ENCODE results near the gene CACNG3. TPM values are rescaled to one million over a fixed set of nuclear protein-coding genes. Genes with fewer than 3 reads are reported as not detected.

CACNG3 gene
- total and polyA plus RNA-seq, 2 experiments from 2014 or later: not detected

DNA sequence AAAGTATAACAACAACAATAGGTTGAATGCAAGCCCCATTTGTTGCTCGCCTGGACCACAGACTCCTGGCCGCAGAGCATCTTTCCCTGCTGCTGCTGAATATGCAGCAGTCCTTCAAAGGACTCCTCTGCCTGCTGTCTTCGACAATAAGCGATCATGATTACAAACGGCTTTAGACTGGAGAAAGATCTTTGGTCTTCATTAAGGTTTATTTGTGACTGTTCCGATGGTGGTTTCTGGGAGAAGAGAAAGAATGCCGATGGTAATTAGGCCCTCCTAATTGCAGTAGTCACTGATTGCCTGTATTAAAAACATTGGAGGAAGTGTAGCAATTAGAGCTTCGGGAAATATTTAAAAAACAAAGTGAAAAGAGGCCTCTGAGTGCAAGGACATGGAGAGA lies 138.2 kb downstream of the CACNG3 start:
- H3K27ac ChIP-seq: no peak overlapping the region
- H2AFZ ChIP-seq: no peak overlapping the region
- 72% methylated on average over 8 of the region's 8 CpGs for WGBS (ENCODE audit: low lambda C conversion rate, missing lambda C conversion rate)
- no peak for DNase-seq (ENCODE audit: low spot score)
- no peaks in the 10 kb centered on the region for H3K4me1 ChIP-seq (ENCODE audit: insufficient read depth)
- H3K4me2 ChIP-seq: no peak overlapping the region
- H3K9me2 ChIP-seq (replicated peaks; ENCODE audit: insufficient read depth): no peaks in the 10 kb centered on the region
- TF ChIP-seq, protein P1, sequence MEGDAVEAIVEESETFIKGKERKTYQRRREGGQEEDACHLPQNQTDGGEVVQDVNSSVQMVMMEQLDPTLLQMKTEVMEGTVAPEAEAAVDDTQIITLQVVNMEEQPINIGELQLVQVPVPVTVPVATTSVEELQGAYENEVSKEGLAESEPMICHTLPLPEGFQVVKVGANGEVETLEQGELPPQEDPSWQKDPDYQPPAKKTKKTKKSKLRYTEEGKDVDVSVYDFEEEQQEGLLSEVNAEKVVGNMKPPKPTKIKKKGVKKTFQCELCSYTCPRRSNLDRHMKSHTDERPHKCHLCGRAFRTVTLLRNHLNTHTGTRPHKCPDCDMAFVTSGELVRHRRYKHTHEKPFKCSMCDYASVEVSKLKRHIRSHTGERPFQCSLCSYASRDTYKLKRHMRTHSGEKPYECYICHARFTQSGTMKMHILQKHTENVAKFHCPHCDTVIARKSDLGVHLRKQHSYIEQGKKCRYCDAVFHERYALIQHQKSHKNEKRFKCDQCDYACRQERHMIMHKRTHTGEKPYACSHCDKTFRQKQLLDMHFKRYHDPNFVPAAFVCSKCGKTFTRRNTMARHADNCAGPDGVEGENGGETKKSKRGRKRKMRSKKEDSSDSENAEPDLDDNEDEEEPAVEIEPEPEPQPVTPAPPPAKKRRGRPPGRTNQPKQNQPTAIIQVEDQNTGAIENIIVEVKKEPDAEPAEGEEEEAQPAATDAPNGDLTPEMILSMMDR (IDR thresholded peaks at IDR 0.05; ENCODE audit: poor library complexity): no peak
- TF ChIP-seq EZH2phosphoT487 (IDR thresholded peaks at IDR 0.05; ENCODE audit: low read depth, severe bottlenecking, unreplicated experiment) (no peak), EZH2 (IDR thresholded peaks at IDR 0.05; ENCODE audit: borderline replicate concordance) (no peak)
- no peaks in the 10 kb centered on the region for H3K79me2 ChIP-seq
- H3K36me3 ChIP-seq (replicated peaks; ENCODE audit: insufficient read depth, low read depth): no peaks in the 10 kb centered on the region
- H3K9me3 ChIP-seq (ENCODE audit: low read depth): no peaks in the 10 kb centered on the region
- H4K20me1 ChIP-seq (ENCODE audit: insufficient read depth, poor library complexity, severe bottlenecking): no peaks in the 10 kb centered on the region
- H3K27me3 ChIP-seq: no peaks in the 10 kb centered on the region
- H3K4me3 ChIP-seq: no peak overlapping the region

DNA sequence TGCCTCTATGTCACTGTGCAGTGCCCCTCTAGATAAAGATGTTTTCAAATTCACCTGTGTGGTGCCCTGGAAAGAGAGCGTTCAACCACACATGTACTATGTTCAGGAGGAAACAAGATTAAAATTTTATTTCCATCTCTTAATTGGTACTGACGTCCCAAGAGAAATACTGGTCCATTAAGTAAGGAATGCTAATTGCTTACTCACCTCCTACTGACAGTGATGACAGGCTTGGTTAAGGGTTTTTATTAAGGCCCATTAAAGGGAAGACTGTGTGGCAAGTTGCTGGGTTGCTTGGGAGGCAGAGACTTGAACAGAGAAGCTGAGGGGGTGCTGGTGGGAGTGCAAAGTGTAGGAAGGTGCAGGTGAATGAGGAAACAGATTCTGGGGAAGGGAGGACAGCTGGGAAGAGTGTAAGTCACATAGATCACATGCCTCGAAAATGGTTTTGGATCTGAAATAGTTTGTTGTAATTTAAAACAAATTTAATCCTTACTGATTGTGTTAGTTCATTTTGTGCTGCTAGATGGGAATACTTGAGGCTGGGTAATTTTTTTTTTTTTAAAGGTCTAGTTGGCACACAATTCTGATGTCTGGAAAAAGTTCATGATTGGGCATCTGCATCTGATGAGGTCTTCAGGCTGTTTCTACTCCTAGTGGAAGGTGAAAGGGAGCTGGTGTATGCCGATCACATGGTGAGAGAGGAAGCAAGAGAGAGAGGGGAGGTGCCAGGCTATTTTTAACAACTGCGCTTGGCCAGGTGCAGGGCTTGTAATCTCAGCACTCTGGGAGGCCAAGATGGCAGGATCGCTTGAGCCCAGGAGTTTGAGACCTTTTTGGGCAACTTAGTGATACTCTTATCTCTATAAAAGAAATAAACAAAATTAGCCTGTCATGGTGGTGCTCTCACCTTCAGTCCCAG lies 140.5 kb downstream of the CACNG3 start:
- Histone ChIP-seq H3K4me3 (no peak overlapping the region), H3K27ac (no peak overlapping the region), H3K27me3 (no peaks in the 10 kb centered on the region), H2AFZ (no peak overlapping the region), H3K9me3 (ENCODE audit: low read depth) (no peaks in the 10 kb centered on the region), H3K4me2 (no peak overlapping the region), H3K36me3 (replicated peaks; ENCODE audit: insufficient read depth, low read depth) (no peaks in the 10 kb centered on the region), H4K20me1 (ENCODE audit: insufficient read depth, poor library complexity, severe bottlenecking) (no peaks in the 10 kb centered on the region), H3K9me2 (replicated peaks; ENCODE audit: insufficient read depth) (no peaks in the 10 kb centered on the region), H3K4me1 (ENCODE audit: insufficient read depth) (no peaks in the 10 kb centered on the region), H3K79me2 (no peaks in the 10 kb centered on the region)
- DNase-seq (ENCODE audit: low spot score): no peak
- WGBS (ENCODE audit: low lambda C conversion rate, missing lambda C conversion rate): 76% methylated on average over 6 of the region's 6 CpGs
- TF ChIP-seq EZH2phosphoT487 (IDR thresholded peaks at IDR 0.05; ENCODE audit: low read depth, severe bottlenecking, unreplicated experiment) (no peak), EZH2 (IDR thresholded peaks at IDR 0.05; ENCODE audit: borderline replicate concordance) (no peak)
- TF ChIP-seq, protein P1 (IDR thresholded peaks at IDR 0.05; ENCODE audit: poor library complexity): no peak

DNA sequence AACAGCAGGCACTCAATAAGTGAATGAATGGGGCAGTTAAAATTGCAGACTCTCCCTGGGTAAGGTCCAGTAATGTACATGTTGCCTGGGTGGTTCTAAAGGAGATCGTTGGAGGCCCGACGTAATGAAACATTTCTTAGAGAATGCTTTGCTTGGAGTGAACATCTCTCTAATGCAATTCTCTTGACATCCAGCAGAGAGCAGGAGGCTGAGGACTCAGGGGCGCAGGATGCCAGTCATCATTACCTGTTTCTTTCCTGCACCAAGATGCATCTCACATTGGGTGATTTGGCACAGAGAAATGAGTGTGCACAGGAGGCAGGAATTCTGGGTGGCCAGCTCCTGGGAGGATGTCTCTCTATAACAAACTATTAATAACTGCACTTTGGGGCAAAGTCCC lies 152.9 kb downstream of the CACNG3 start:
- H3K9me2 ChIP-seq (replicated peaks; ENCODE audit: insufficient read depth): no peaks in the 10 kb centered on the region
- no peaks in the 10 kb centered on the region for H3K27me3 ChIP-seq
- no peaks in the 10 kb centered on the region for H3K9me3 ChIP-seq (ENCODE audit: low read depth)
- no peaks in the 10 kb centered on the region for H4K20me1 ChIP-seq (ENCODE audit: insufficient read depth, poor library complexity, severe bottlenecking)
- 70% methylated on average over 4 of the region's 4 CpGs for WGBS (ENCODE audit: low lambda C conversion rate, missing lambda C conversion rate)
- H3K79me2 ChIP-seq: no peaks in the 10 kb centered on the region
- H3K4me2 ChIP-seq: no peak overlapping the region
- H3K27ac ChIP-seq: no peak overlapping the region
- H3K36me3 ChIP-seq (replicated peaks; ENCODE audit: insufficient read depth, low read depth): no peaks in the 10 kb centered on the region
- TF ChIP-seq EZH2 (IDR thresholded peaks at IDR 0.05; ENCODE audit: borderline replicate concordance) (no peak), EZH2phosphoT487 (IDR thresholded peaks at IDR 0.05; ENCODE audit: low read depth, severe bottlenecking, unreplicated experiment) (no peak)
- TF ChIP-seq, protein P1 (IDR thresholded peaks at IDR 0.05; ENCODE audit: poor library complexity): no peak
- H3K4me1 ChIP-seq (ENCODE audit: insufficient read depth): no peaks in the 10 kb centered on the region
- H3K4me3 ChIP-seq: no peak overlapping the region
- H2AFZ ChIP-seq: no peak overlapping the region
- DNase-seq (ENCODE audit: low spot score): no peak

Small RNAs within 50 kb of the gene (small RNA-seq; reads per million reads assigned to genes)
- gene RF00408 (not detected), gene RNU7-24P (not detected)
